GM12801 (cell line): ENCODE data around the gene BARD1.

Source experiments
- TF ChIP-seq, protein P1 (sequence below): IDR thresholded peaks from one replicate; pipeline ENCODE4 v1.5.1; 2011; ENCODE audit warnings: control low read depth; ENCODE audit not compliant: insufficient read length; ENCODE audit errors: extremely low read depth

BARD1 gene

DNA sequence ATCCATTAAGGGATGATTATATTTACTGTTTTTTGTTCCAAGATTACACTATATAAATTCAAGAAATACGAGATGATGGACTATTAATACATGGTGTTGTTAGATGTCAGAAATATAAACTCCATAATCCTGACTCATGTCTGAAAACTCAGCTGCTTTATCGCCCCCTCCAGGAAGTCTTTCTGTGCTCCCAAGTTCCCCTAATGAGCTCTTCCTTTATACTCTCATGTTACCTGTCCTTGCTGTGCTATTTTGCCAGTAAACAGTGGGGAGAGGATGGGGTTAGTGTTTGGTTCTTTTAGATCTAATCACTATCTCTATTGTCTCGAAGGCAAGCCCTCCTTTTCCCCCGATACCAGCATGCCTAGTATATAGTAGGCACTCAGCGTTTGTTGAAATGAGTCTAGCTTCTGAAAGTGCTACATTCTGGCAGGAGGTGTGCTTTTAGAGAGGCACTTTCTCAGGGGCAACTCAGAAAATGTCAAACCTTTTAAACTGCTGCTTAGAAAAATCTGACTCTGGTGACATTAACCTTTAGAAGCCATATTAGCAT lies 21.4 kb upstream of the BARD1 start:
- TF ChIP-seq, protein P1, sequence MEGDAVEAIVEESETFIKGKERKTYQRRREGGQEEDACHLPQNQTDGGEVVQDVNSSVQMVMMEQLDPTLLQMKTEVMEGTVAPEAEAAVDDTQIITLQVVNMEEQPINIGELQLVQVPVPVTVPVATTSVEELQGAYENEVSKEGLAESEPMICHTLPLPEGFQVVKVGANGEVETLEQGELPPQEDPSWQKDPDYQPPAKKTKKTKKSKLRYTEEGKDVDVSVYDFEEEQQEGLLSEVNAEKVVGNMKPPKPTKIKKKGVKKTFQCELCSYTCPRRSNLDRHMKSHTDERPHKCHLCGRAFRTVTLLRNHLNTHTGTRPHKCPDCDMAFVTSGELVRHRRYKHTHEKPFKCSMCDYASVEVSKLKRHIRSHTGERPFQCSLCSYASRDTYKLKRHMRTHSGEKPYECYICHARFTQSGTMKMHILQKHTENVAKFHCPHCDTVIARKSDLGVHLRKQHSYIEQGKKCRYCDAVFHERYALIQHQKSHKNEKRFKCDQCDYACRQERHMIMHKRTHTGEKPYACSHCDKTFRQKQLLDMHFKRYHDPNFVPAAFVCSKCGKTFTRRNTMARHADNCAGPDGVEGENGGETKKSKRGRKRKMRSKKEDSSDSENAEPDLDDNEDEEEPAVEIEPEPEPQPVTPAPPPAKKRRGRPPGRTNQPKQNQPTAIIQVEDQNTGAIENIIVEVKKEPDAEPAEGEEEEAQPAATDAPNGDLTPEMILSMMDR: no peak

- TF ChIP-seq, protein P1: no peak
These were observed 6.6 kb upstream of the BARD1 start for GRCh38 chr2:214816008-214816533.

- TF ChIP-seq, protein P1: no peak
These were observed 1.2 kb upstream of the BARD1 start for GRCh38 chr2:214810671-214811070.

GRCh38 chr2:214809751-214810564 lies 475 bp upstream of the BARD1 start:
- TF ChIP-seq, protein P1: no peak

DNA sequence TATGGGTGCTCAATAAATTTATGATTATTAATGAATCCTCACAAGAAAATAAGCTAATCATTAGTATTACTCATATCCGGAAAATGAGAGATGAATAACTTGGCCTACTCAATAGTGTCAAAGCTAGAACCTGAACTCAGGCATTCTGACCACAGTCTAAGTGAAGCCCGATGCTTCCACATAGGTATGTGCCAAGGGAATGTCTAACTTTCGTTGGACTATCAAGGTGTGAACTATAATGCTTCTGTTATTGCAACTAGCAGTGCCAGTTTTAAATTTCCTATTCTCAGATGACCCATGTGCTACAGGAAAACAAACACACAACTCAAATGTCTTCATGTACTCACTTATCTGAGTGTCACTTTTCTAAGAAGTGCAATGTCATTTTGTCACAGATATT lies 1.8 kb downstream of the BARD1 start:
- TF ChIP-seq, protein P1: no peak

GRCh38 chr2:214801768-214802397 lies 7.6 kb downstream of the BARD1 start:
- TF ChIP-seq, protein P1: no peak

DNA sequence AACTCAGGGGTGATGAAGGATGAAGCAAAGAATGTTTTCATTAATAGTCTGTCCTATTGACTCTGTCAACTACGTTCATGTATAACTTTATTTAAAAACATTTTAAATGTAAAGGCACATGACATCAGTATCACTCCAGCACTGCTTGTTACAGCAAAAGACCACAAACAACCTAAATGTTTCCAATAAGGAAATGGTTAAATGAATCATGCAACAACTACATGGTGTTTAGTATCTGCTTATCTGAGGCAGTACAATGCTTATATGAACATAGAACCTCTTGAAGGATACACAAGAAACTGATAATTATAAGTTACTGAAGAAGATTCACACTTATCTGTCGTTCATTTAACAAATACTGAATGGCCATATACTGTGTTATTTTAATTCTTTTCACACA lies 8.4 kb downstream of the BARD1 start:
- TF ChIP-seq, protein P1: no peak
